Loucy (cell line): ENCODE measurements around the gene ZC3H14.

Source experiments
- EZH2phosphoT487 ChIP-seq: fragments of 200-600 bp; IDR thresholded peaks from 2 replicates; pipeline ENCODE4 v1.6.1; 2018; ENCODE audit warnings: antibody characterized with exemption, mild to moderate bottlenecking, moderate library complexity, borderline replicate concordance
- TF ChIP-seq, protein P1 (sequence below): fragments of 200-600 bp; sonication (generic); conservative IDR thresholded peaks from 2 replicates; pipeline ENCODE4 v1.5.1; 2014; ENCODE audit warnings: mild to moderate bottlenecking, antibody characterized with exemption, low read length

- TF ChIP-seq, protein P1, sequence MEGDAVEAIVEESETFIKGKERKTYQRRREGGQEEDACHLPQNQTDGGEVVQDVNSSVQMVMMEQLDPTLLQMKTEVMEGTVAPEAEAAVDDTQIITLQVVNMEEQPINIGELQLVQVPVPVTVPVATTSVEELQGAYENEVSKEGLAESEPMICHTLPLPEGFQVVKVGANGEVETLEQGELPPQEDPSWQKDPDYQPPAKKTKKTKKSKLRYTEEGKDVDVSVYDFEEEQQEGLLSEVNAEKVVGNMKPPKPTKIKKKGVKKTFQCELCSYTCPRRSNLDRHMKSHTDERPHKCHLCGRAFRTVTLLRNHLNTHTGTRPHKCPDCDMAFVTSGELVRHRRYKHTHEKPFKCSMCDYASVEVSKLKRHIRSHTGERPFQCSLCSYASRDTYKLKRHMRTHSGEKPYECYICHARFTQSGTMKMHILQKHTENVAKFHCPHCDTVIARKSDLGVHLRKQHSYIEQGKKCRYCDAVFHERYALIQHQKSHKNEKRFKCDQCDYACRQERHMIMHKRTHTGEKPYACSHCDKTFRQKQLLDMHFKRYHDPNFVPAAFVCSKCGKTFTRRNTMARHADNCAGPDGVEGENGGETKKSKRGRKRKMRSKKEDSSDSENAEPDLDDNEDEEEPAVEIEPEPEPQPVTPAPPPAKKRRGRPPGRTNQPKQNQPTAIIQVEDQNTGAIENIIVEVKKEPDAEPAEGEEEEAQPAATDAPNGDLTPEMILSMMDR = no peak
- TF ChIP-seq EZH2phosphoT487 = peak; percentile 91; the same call in 1 of the 2 replicates
These were observed 50.7 kb downstream of the ZC3H14 start for GRCh38 chr14:88613552-88614010.
